Kidney (tissue), 14 donors: Measurements from ENCODE around the gene TRAPPC11. TPM values are rescaled to one million over a fixed set of nuclear protein-coding genes. Genes with fewer than 3 reads are reported as not detected.
A peak's percentile ranks its signal among the peaks of the same experiment; 100 is the strongest.

ENCODE experiments used
- DNase-seq, 5 donors: peaks; one replicate each; pipeline ENCODE4 v3.0.0-alpha.2; 2013 to 2020
- FAIRE-seq: peaks from 2 replicates; lab custom pipeline; 2012; peaks lifted over from hg19 to GRCh38; lab: Jason Lieb, UNC
- H3K27ac ChIP-seq, 2 donors: one replicate each; pipeline ENCODE4 v1.7.0; 2013; ENCODE audit warnings: low read depth in 2 of 2, low read length in 2 of 2, inconsistent platforms in 1 of 2
- H3K27me3 ChIP-seq: one replicate; pipeline ENCODE4 v1.7.1; 2013; ENCODE audit warnings: low read length, inconsistent platforms; ENCODE audit not compliant: control insufficient read depth, insufficient read depth
- H3K36me3 ChIP-seq, 3 donors: one replicate each; pipeline versions ENCODE4 v1.7.0 to v1.7.1; 2013; ENCODE audit warnings: low read length in 3 of 3, control low read depth in 1 of 3, inconsistent platforms in 1 of 3; ENCODE audit not compliant: insufficient read depth in 3 of 3, control insufficient read depth in 2 of 3
- H3K4me1 ChIP-seq, 3 donors: one replicate each; pipeline versions ENCODE4 v1.7.0 to v1.7.1; 2013; ENCODE audit warnings: low read length in 3 of 3, inconsistent platforms in 1 of 3, low read depth in 1 of 3; ENCODE audit not compliant: control insufficient read depth in 2 of 3, insufficient read depth in 2 of 3
- H3K4me3 ChIP-seq, 3 donors: one replicate each; pipeline versions ENCODE4 v1.7.0 to v1.8.1; 2013; ENCODE audit warnings: low read length in 3 of 3, control low read depth in 1 of 3, inconsistent platforms in 1 of 3
- H3K9ac ChIP-seq, 3 donors: one replicate each; pipeline versions ENCODE4 v1.7.0 to v1.7.1; 2013; ENCODE audit warnings: low read length in 3 of 3, control low read depth in 1 of 3, inconsistent platforms in 1 of 3
- H3K9me3 ChIP-seq, 3 donors: one replicate each; pipeline versions ENCODE4 v1.7.0 to v1.7.1; 2013; ENCODE audit warnings: low read length in 3 of 3, control low read depth in 1 of 3, inconsistent platforms in 1 of 3; ENCODE audit not compliant: control insufficient read depth in 2 of 3, insufficient read depth in 1 of 3
- intact Hi-C: fragments of 100-400 bp; cut with DNase I; formaldehyde crosslinking; loops from one replicate; pipeline ENCODE4 v1.11.1; 2022
- polyA plus RNA-seq: library from polyadenylated mRNA; stranded (reverse); fragments of 350-450 nt; fragmentation: Illumina TruSeq; extraction: RNeasy Lipid Tissue Mini Kit (QIAGEN cat#74804); gene quantifications from one replicate; pipeline ENCODE4 v1.2.3, GENCODE V29; 2014; ENCODE audit warnings: low read depth, low replicate concordance; ENCODE audit not compliant: insufficient read depth
- total RNA-seq: library from RNA; stranded (reverse); fragmentation: NEBNext Ultra II Directional; extraction: Animal tissue kit (Norgen Biotek cat#: 25700); gene quantifications from one replicate; pipeline ENCODE4 v1.2.1, GENCODE V29; 2021
- TF ChIP-seq, protein P1 (sequence below): IDR thresholded peaks from 3 replicates; pipeline ENCODE4 v1.5.1; 2012; ENCODE audit warnings: mild to moderate bottlenecking, moderate library complexity, borderline replicate concordance; ENCODE audit not compliant: insufficient read depth; ENCODE audit errors: extremely low read depth
- donor health status: control.
- donor health status: control.
- donor health status: control.
- donor health status: control.
- donor health status: control.
- donor health status: DM: yes; HTN: yes; CAD: no.
- donor health status: Normal renal cell carcinoma (clear cell type).

The TRAPPC11 gene
- total and polyA plus RNA-seq, 2 donors from 2014 or later = 13.8 to 43.1 TPM

DNA sequence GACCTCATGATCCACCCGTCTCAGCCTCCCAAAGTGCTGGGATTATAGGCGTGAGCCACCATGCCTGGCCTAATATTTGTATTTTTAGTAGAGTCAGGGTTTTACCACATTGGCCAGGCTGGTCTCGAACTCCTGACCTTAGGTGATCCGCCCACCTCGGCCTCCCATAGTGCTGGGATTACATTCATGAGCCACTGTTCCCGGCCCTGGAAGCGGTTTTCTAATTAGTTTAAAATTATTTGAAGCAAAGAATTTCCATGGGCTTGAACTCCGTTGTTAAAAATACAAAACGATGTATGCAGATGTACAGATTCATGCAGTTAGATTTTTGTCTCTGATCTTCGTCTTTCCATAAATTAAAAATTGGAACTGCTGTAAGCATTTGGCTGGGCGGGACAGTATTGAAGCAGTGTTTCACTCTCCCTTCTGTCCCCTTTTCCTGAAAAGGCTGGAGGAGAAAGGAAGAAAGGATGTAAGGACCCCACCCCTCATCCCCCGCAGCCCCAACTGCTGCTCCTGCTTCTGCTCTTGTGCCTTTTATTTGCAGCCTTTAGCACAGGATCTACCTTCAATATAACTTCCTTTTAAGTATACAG lies 12.0 kb downstream of the TRAPPC11 start:
- TF ChIP-seq, protein P1, sequence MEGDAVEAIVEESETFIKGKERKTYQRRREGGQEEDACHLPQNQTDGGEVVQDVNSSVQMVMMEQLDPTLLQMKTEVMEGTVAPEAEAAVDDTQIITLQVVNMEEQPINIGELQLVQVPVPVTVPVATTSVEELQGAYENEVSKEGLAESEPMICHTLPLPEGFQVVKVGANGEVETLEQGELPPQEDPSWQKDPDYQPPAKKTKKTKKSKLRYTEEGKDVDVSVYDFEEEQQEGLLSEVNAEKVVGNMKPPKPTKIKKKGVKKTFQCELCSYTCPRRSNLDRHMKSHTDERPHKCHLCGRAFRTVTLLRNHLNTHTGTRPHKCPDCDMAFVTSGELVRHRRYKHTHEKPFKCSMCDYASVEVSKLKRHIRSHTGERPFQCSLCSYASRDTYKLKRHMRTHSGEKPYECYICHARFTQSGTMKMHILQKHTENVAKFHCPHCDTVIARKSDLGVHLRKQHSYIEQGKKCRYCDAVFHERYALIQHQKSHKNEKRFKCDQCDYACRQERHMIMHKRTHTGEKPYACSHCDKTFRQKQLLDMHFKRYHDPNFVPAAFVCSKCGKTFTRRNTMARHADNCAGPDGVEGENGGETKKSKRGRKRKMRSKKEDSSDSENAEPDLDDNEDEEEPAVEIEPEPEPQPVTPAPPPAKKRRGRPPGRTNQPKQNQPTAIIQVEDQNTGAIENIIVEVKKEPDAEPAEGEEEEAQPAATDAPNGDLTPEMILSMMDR = no peak
- Histone ChIP-seq H3K9me3 (no peaks in the 10 kb centered on the region), H3K9ac (no peak overlapping the region), H3K4me1 (no peaks in the 10 kb centered on the region), H3K27ac (no peak overlapping the region), H3K4me3 (no peak overlapping the region), H3K36me3 (peaks cover 13 to 38% (median 19%) of the 10 kb centered on the region in 3 donors), H3K27me3 (no peaks in the 10 kb centered on the region)
- no peak for FAIRE-seq
- intact Hi-C loops = no loop called here
- DNase-seq = no peak

DNA sequence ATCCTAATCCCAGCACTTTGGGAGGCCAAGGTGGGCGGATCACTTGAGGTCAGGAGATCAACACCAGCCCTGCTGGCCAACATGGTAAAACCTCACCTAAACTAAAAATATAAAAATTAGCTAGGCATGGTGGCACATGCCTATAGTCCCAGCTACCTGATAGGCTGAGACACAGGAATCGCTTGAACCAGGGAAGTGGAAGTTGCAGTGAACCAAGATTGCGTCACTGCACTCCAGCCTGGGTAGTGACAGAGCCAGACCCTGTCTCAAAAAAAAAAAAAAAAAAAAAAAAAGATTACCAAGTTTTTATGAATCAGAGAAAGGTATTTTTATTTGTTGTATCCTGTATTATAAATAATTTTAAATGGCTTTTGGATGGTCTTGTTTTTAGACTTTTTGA lies 15.1 kb downstream of the TRAPPC11 start:
- H3K36me3 ChIP-seq = peaks cover 5 to 35% (median 9%) of the 10 kb centered on the region in 3 donors
- intact Hi-C loops = no loop called here
- no peaks in the 10 kb centered on the region for H3K9me3 ChIP-seq
- DNase-seq (no peak), FAIRE-seq (no peak)
- H3K27me3 ChIP-seq = no peaks in the 10 kb centered on the region
- H3K4me1 ChIP-seq = no peaks in the 10 kb centered on the region
- no peak overlapping the region for H3K27ac ChIP-seq
- H3K4me3 ChIP-seq = no peak overlapping the region
- H3K9ac ChIP-seq = no peak overlapping the region
- TF ChIP-seq, protein P1 = no peak

DNA sequence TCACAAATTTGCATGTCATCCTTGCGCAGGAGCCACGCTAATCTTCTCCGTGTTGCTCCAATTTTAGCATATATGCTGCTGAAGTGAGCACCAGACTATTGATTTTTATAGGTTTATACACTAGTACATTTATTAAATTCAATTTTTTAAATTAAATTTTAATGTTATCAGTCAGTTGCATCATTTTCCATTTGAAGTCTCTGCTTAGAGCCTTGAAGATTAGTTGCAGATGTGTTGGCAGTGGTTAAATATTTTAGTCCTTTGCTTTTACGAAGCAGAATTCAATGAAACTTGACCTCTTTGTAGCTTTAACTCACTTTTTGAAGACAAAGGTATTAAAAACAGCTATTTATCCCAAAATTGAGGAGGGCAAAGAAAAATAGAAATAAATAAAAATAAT lies 16.5 kb downstream of the TRAPPC11 start:
- Histone ChIP-seq H3K9ac (no peak overlapping the region), H3K36me3 (peaks cover 0 to 31% (median 2%) of the 10 kb centered on the region in 3 donors), H3K4me3 (no peak overlapping the region), H3K9me3 (no peaks in the 10 kb centered on the region), H3K27ac (no peak overlapping the region), H3K4me1 (no peaks in the 10 kb centered on the region), H3K27me3 (no peaks in the 10 kb centered on the region)
- FAIRE-seq (no peak), DNase-seq (no peak)
- TF ChIP-seq, protein P1 = no peak
- intact Hi-C loops = no loop called here

DNA sequence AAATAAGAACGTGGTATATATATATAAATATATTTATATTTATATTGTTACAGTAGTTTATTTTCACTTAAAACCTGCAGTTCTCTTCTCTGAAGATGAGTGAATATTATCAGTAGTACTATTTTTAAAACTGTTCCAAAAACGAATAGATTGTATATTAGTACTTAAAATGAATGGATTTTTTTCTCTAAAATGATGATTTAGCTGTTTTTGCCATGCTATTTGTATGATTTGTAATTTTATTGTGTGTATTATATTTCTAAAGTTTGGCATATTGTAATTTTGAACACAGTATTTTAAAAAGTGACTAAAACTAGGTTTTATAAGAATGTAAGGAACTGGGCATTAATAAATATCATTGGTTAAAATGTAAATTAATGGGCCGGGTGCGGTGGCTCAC lies 22.0 kb downstream of the TRAPPC11 start:
- Histone ChIP-seq H3K4me1 (no peaks in the 10 kb centered on the region), H3K9ac (no peak overlapping the region), H3K27ac (no peak overlapping the region), H3K9me3 (no peaks in the 10 kb centered on the region), H3K27me3 (no peaks in the 10 kb centered on the region), H3K36me3 (peaks cover 2 to 50% (median 8%) of the 10 kb centered on the region in 3 donors), H3K4me3 (no peak overlapping the region)
- TF ChIP-seq, protein P1 = no peak
- peak; percentile 6 for FAIRE-seq
- intact Hi-C loops = no loop called here
- DNase-seq = no peak
